Liver (tissue), 9 donors: ENCODE results near the gene USP24. TPM values are rescaled to one million over a fixed set of nuclear protein-coding genes. Genes with fewer than 3 reads are reported as not detected.
A peak's percentile ranks its signal among the peaks of the same experiment; 100 is the strongest.

Experiments
- DNase-seq: peaks from one replicate; pipeline ENCODE4 v3.0.0-alpha.2; 2017; ENCODE audit warnings: low spot score
- H3K27ac ChIP-seq, 2 donors: one replicate each; pipeline ENCODE4 v1.7.0; 2013; ENCODE audit warnings: inconsistent platforms in 2 of 2, low read length in 2 of 2, control low read depth in 1 of 2, low read depth in 1 of 2, mild to moderate bottlenecking in 1 of 2
- H3K27me3 ChIP-seq, 4 donors: one replicate each; pipeline versions ENCODE4 v1.6.1 to v1.7.0; 2013; ENCODE audit warnings: low read length in 3 of 4, inconsistent platforms in 1 of 4, mild to moderate bottlenecking in 1 of 4, moderate library complexity in 1 of 4; ENCODE audit not compliant: control insufficient read depth in 4 of 4, insufficient read depth in 4 of 4
- H3K36me3 ChIP-seq, 4 donors: one replicate each; pipeline versions ENCODE4 v1.6.1 to v1.7.0; 2013; ENCODE audit warnings: low read length in 3 of 4, mild to moderate bottlenecking in 3 of 4, low read depth in 1 of 4, moderate library complexity in 1 of 4; ENCODE audit not compliant: control insufficient read depth in 4 of 4, insufficient read depth in 3 of 4
- H3K4me1 ChIP-seq, 4 donors: one replicate each; pipeline versions ENCODE4 v1.6.1 to v1.7.0; 2013; ENCODE audit warnings: low read length in 3 of 4, mild to moderate bottlenecking in 3 of 4, moderate library complexity in 1 of 4; ENCODE audit not compliant: control insufficient read depth in 4 of 4, insufficient read depth in 4 of 4
- H3K4me3 ChIP-seq, 3 donors: one replicate each; pipeline versions ENCODE4 v1.6.1 to v1.7.0; 2013; ENCODE audit warnings: low read length in 3 of 3, control low read depth in 1 of 3, low read depth in 1 of 3, mild to moderate bottlenecking in 1 of 3
- H3K9ac ChIP-seq, 2 donors: one replicate each; pipeline ENCODE4 v1.7.0; 2013; ENCODE audit warnings: low read length in 2 of 2, mild to moderate bottlenecking in 2 of 2, moderate library complexity in 2 of 2, control low read depth in 1 of 2, low read depth in 1 of 2
- H3K9me3 ChIP-seq, 4 donors: one replicate each; pipeline versions ENCODE4 v1.6.1 to v1.7.0; 2013; ENCODE audit warnings: low read length in 3 of 4; ENCODE audit not compliant: control insufficient read depth in 4 of 4
- CTCF ChIP-seq: fragments of 150-350 bp; IDR thresholded peaks from 2 replicates; pipeline ENCODE4 v1.5.1; 2017; ENCODE audit warnings: improper control_type of control experiment, low read depth, low read length; ENCODE audit not compliant: missing input control
- EGR1 ChIP-seq, 2 donors: IDR thresholded peaks; 2 replicates each; pipeline ENCODE4 v1.6.1; 2016 to 2018; ENCODE audit warnings: antibody characterized with exemption in 2 of 2, low read depth in 2 of 2
- FOXA2 ChIP-seq: IDR thresholded peaks from 2 replicates; pipeline ENCODE4 v1.6.1; 2016; ENCODE audit warnings: antibody characterized with exemption
- GABPA ChIP-seq, 2 donors: IDR thresholded peaks in 1 of 2; conservative IDR thresholded peaks in 1 of 2; 2 replicates each; pipeline ENCODE4 v1.6.1; 2016; ENCODE audit warnings: antibody characterized with exemption in 2 of 2, mild to moderate bottlenecking in 1 of 2, moderate library complexity in 1 of 2
- HNF4A ChIP-seq, 2 donors: conservative IDR thresholded peaks; 2 replicates each; pipeline ENCODE4 v1.6.1; 2016; ENCODE audit warnings: antibody characterized with exemption in 2 of 2, mild to moderate bottlenecking in 2 of 2
- HNF4G ChIP-seq: IDR thresholded peaks from 2 replicates; pipeline ENCODE4 v1.6.1; 2016; ENCODE audit warnings: antibody characterized with exemption
- JUND ChIP-seq, 2 donors: IDR thresholded peaks; 2 replicates each; pipeline ENCODE4 v1.6.1; 2016; ENCODE audit warnings: antibody characterized with exemption in 2 of 2
- RAD21 ChIP-seq, 2 donors: IDR thresholded peaks; 2 replicates each; pipeline ENCODE4 v1.6.1; 2016; ENCODE audit warnings: antibody characterized with exemption in 2 of 2, mild to moderate bottlenecking in 2 of 2
- TAF1 ChIP-seq: conservative IDR thresholded peaks from 2 replicates; pipeline ENCODE4 v1.6.1; 2016; ENCODE audit warnings: antibody characterized with exemption, mild to moderate bottlenecking
- YY1 ChIP-seq: IDR thresholded peaks from 2 replicates; pipeline ENCODE4 v1.6.1; 2016; ENCODE audit warnings: antibody characterized with exemption, mild to moderate bottlenecking
- ZBTB33 ChIP-seq: IDR thresholded peaks from 2 replicates; pipeline ENCODE4 v1.6.1; 2016; ENCODE audit warnings: antibody characterized with exemption
- WGBS: extraction: QIAGEN DNeasy Blood & Tissue Kit; methylation state at CpG from one replicate; pipeline ENCODE4 v1.1.7; 2013; 5-methylcytosine and 5-hydroxymethylcytosine counted together
- polyA plus RNA-seq, 2 donors: library from polyadenylated mRNA; stranded (reverse) in 1 of 2; unstranded in 1 of 2; fragments of 200-250 nt in 1 of 2; fragments of >200 nt in 1 of 2; fragmentation: Nextera tagmentation in 1 of 2; extraction: Ambion mirVana in 1 of 2; gene quantifications; one replicate each; pipeline versions ENCODE4 v1.2.1 to v1.2.3, GENCODE V29; 2013 to 2015
- total RNA-seq, 2 donors: library from RNA; depleted of rRNA; stranded (reverse); fragments of >200 nt; gene quantifications; one replicate each; pipeline ENCODE4 v1.2.3, GENCODE V29; 2014
- donor health status: healthy.
- donor health status: healthy.
- donor health status: healthy.
- donor health status: healthy.
- donor health status: healthy.

The USP24 gene
- total and polyA plus RNA-seq, 4 donors: 7.0 to 75.8 (median 20.3) TPM

GRCh38 chr1:55212349-55213150 is 2.6 kb downstream of the USP24 start:
- peak overlapping the region in 1 of 2 donors; percentile 3 for H3K9ac ChIP-seq
- 60% methylated on average over 11 of the region's 11 CpGs for WGBS
- H3K27me3 ChIP-seq: no peaks in the 10 kb centered on the region
- H3K36me3 ChIP-seq: no peaks in the 10 kb centered on the region
- H3K4me3 ChIP-seq: no peak overlapping the region
- no peaks in the 10 kb centered on the region for H3K9me3 ChIP-seq
- peak; percentile 44 for DNase-seq
- no peak overlapping the region for H3K27ac ChIP-seq
- peaks cover 11 to 42% (median 31%) of the 10 kb centered on the region in 4 donors for H3K4me1 ChIP-seq
- TF ChIP-seq EGR1 (IDR thresholded peaks at IDR 0.05; ENCODE audit: low read depth in 2 of 2) (no peak), ZBTB33 (no peak), HNF4G (no peak), JUND (IDR thresholded peaks at IDR 0.05) (no peak), TAF1 (no peak), YY1 (no peak), HNF4A (conservative IDR thresholded peaks at IDR 0.05) (no peak), CTCF (no peak), GABPA (IDR thresholded peaks at IDR 0.05 in 1 of 2, conservative IDR thresholded peaks at IDR 0.05 in 1 of 2) (no peak), RAD21 (IDR thresholded peaks at IDR 0.05) (no peak)

- no peak overlapping the region for H3K27ac ChIP-seq
- H3K27me3 ChIP-seq: no peaks in the 10 kb centered on the region
- DNase-seq: no peak
- H3K4me1 ChIP-seq: peaks cover 11 to 42% (median 31%) of the 10 kb centered on the region in 4 donors
- WGBS: 68% methylated on average over 3 of the region's 3 CpGs
- no peak overlapping the region for H3K4me3 ChIP-seq
- H3K9ac ChIP-seq: peak overlapping the region in 1 of 2 donors; percentile 14
- H3K36me3 ChIP-seq: no peaks in the 10 kb centered on the region
- no peak for TF ChIP-seq TAF1
- no peak for TF ChIP-seq FOXA2
- no peak for TF ChIP-seq EGR1 (IDR thresholded peaks at IDR 0.05; ENCODE audit: low read depth in 2 of 2)
- H3K9me3 ChIP-seq: no peaks in the 10 kb centered on the region
Observed at GRCh38 chr1:55211863-55212262, 3.3 kb downstream of the USP24 start.

GRCh38 chr1:55210990-55211801 is 4.0 kb downstream of the USP24 start:
- no peaks in the 10 kb centered on the region for H3K9me3 ChIP-seq
- peak overlapping the region in 1 of 2 donors; percentile 8 for H3K9ac ChIP-seq
- H3K36me3 ChIP-seq: no peaks in the 10 kb centered on the region
- H3K4me1 ChIP-seq: peaks cover 9 to 38% (median 31%) of the 10 kb centered on the region in 4 donors
- no peaks in the 10 kb centered on the region for H3K27me3 ChIP-seq
- 37% methylated on average over 4 of the region's 4 CpGs for WGBS
- no peak overlapping the region for H3K27ac ChIP-seq
- H3K4me3 ChIP-seq: no peak overlapping the region
- no peak for DNase-seq
- peak in 1 of 2 donors; percentile 24 for TF ChIP-seq HNF4A (conservative IDR thresholded peaks at IDR 0.05)
- TF ChIP-seq ZBTB33: no peak
